ENCODE measurements around the gene TXNDC8.
A peak's percentile ranks its signal among the peaks of the same experiment; 100 is the strongest.

Gene TXNDC8

GRCh38 chr9:110255463-110256379 lies 81.9 kb downstream of the TXNDC8 start:
- Histone ChIP-seq H3K9ac (ENCODE audit: insufficient read length, low read depth) (peak overlapping the region; percentile 99), H3K4me3 (ENCODE audit: insufficient read length, low read depth) (peak overlapping the region; percentile 95), H3K27me3 (ENCODE audit: insufficient read depth, insufficient read length) (no peaks in the 10 kb centered on the region), H3K9me3 (ENCODE audit: insufficient read depth, low read length) (no peaks in the 10 kb centered on the region), H3K4me1 (ENCODE audit: insufficient read depth, insufficient read length) (no peaks in the 10 kb centered on the region), H3K36me3 (ENCODE audit: insufficient read depth, insufficient read length, low read length) (peaks cover 18% of the 10 kb centered on the region)
- peak; percentile 9 for DNase-seq (ENCODE audit: low read depth, low spot score)
- TF ChIP-seq ZNF274 (IDR thresholded peaks at IDR 0.05; ENCODE audit: low read depth, low read length) (no peak), YY1 (IDR thresholded peaks at IDR 0.05; ENCODE audit: insufficient read depth, insufficient read length) (no peak), SUZ12 (IDR thresholded peaks at IDR 0.05; ENCODE audit: extremely low read depth, insufficient read depth, insufficient read length) (no peak)

- no peak for TF ChIP-seq SUZ12 (IDR thresholded peaks at IDR 0.05; ENCODE audit: extremely low read depth, insufficient read depth, insufficient read length)
- TF ChIP-seq ZNF274 (IDR thresholded peaks at IDR 0.05; ENCODE audit: low read depth, low read length), result no peak
- no peak for TF ChIP-seq YY1 (IDR thresholded peaks at IDR 0.05; ENCODE audit: insufficient read depth, insufficient read length)
- H3K9ac ChIP-seq (ENCODE audit: insufficient read length, low read depth), result peak overlapping the region; percentile 99
- peak; percentile 1 for DNase-seq (ENCODE audit: low read depth, low spot score)
- H3K36me3 ChIP-seq (ENCODE audit: insufficient read depth, insufficient read length, low read length), result peaks cover 25% of the 10 kb centered on the region
- H3K9me3 ChIP-seq (ENCODE audit: insufficient read depth, low read length), result no peaks in the 10 kb centered on the region
- H3K27me3 ChIP-seq (ENCODE audit: insufficient read depth, insufficient read length), result no peaks in the 10 kb centered on the region
- peak overlapping the region; percentile 95 for H3K4me3 ChIP-seq (ENCODE audit: insufficient read length, low read depth)
- H3K4me1 ChIP-seq (ENCODE audit: insufficient read depth, insufficient read length), result no peaks in the 10 kb centered on the region
Observed at GRCh38 chr9:110255034-110255462, 82.6 kb downstream of the TXNDC8 start.

GRCh38 chr9:110254500-110254899 lies 83.2 kb downstream of the TXNDC8 start:
- no peak for TF ChIP-seq ZNF274 (IDR thresholded peaks at IDR 0.05; ENCODE audit: low read depth, low read length)
- TF ChIP-seq SUZ12 (IDR thresholded peaks at IDR 0.05; ENCODE audit: extremely low read depth, insufficient read depth, insufficient read length), result no peak
- DNase-seq (ENCODE audit: low read depth, low spot score), result no peak
- Histone ChIP-seq H3K9me3 (ENCODE audit: insufficient read depth, low read length) (no peaks in the 10 kb centered on the region), H3K36me3 (ENCODE audit: insufficient read depth, insufficient read length, low read length) (peaks cover 30% of the 10 kb centered on the region), H3K27me3 (ENCODE audit: insufficient read depth, insufficient read length) (no peaks in the 10 kb centered on the region), H3K4me3 (ENCODE audit: insufficient read length, low read depth) (peak overlapping the region; percentile 95), H3K4me1 (ENCODE audit: insufficient read depth, insufficient read length) (no peaks in the 10 kb centered on the region), H3K9ac (ENCODE audit: insufficient read length, low read depth) (peak overlapping the region; percentile 99)
